Measurements from ENCODE around the gene TSPAN31.

DNA sequence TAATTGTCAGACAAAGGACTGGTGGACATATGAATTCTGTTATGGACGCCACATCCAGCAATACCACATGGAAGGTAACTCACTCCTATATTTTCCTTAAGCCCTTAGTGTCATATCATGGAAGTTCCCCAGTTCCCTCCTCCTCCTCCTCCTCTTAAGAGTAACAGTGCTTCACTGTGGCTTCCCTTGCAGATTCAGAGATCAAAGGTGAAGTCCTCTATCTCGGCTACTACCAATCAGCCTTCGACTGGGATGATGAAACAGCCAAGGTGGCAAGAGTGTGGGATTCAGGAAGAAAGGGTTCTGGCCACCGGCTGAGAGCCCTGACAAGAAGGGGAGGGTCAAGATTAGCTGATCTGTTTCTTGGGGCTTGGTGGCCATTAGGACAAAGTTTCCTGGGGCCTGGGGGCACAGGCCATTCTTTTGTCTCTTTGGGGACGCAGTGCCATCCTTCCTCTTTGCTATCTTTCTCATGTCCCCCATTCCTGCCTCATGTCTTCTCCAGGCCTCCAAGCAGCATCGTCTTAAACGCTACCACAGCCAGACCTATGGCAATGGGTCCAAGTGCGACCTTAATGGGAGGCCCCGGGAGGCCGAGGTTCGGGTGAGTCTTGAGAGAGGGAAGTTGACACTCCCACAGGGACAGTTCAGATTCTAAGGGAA is 48.9 kb upstream of the TSPAN31 start:
- TF ChIP-seq, protein P1, sequence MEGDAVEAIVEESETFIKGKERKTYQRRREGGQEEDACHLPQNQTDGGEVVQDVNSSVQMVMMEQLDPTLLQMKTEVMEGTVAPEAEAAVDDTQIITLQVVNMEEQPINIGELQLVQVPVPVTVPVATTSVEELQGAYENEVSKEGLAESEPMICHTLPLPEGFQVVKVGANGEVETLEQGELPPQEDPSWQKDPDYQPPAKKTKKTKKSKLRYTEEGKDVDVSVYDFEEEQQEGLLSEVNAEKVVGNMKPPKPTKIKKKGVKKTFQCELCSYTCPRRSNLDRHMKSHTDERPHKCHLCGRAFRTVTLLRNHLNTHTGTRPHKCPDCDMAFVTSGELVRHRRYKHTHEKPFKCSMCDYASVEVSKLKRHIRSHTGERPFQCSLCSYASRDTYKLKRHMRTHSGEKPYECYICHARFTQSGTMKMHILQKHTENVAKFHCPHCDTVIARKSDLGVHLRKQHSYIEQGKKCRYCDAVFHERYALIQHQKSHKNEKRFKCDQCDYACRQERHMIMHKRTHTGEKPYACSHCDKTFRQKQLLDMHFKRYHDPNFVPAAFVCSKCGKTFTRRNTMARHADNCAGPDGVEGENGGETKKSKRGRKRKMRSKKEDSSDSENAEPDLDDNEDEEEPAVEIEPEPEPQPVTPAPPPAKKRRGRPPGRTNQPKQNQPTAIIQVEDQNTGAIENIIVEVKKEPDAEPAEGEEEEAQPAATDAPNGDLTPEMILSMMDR (IDR thresholded peaks at IDR 0.05): no peak
- no peak for TF ChIP-seq POLR2A (IDR thresholded peaks at IDR 0.05)
